CD4-positive, alpha-beta T cell (primary cell): ENCODE measurements around the gene MCTP2. TPM values are rescaled to one million over a fixed set of nuclear protein-coding genes. Genes with fewer than 3 reads are reported as not detected.
A peak's percentile ranks its signal among the peaks of the same experiment; 100 is the strongest.

Experiments
- ATAC-seq: fragments of 200-7000 bp; cut with Tn5 transposase; one replicate; pipeline ENCODE4 v1.10.0; 2022; ENCODE audit warnings: mild to moderate bottlenecking; ENCODE audit not compliant: poor library complexity
- CTCF ChIA-PET: fragments of 350-600 bp; sonication (Branson Sonifier 250); formaldehyde crosslinking; loops from one replicate; lab custom pipeline; 2021; ENCODE audit warnings: antibody characterized with exemption, inconsistent platforms; lab: Charles Lee
- POLR2A ChIA-PET: fragments of 350-600 bp; sonication (Branson Sonifier 250); formaldehyde crosslinking; loops from one replicate; lab custom pipeline; 2021; ENCODE audit warnings: antibody characterized with exemption, inconsistent platforms; lab: Charles Lee
- DNase-seq, 14 experiments: peaks; one replicate each; pipeline ENCODE4 v3.0.0-alpha.2; 2013 to 2020; ENCODE audit warnings: mixed read lengths in 2 of 14
- H3K27ac ChIP-seq, 2 donors: one replicate each; pipeline versions ENCODE4 v1.5.1 to v1.7.0; 2013; ENCODE audit warnings: low read length in 2 of 2, low read depth in 1 of 2, mild to moderate bottlenecking in 1 of 2
- H3K27me3 ChIP-seq, 2 experiments: 1 replicate in 1 of 2; 2 replicates in 1 of 2; pipeline versions ENCODE4 v1.6.1 to v1.7.0; 2013; ENCODE audit warnings: low read length in 2 of 2, control low read depth in 1 of 2, mild to moderate bottlenecking in 1 of 2, moderate library complexity in 1 of 2; ENCODE audit not compliant: insufficient read depth in 2 of 2, control insufficient read depth in 1 of 2
- H3K36me3 ChIP-seq: one replicate; pipeline ENCODE4 v1.6.1; 2013; ENCODE audit warnings: low read length, control low read depth; ENCODE audit not compliant: insufficient read depth
- H3K4me1 ChIP-seq: one replicate; pipeline ENCODE4 v1.6.1; 2013; ENCODE audit warnings: low read length, control low read depth; ENCODE audit not compliant: insufficient read depth
- H3K4me3 ChIP-seq: one replicate; pipeline ENCODE4 v1.5.1; 2013; ENCODE audit warnings: mild to moderate bottlenecking, low read length, moderate library complexity
- H3K9me3 ChIP-seq, 2 experiments: 1 replicate in 1 of 2; 2 replicates in 1 of 2; pipeline versions ENCODE4 v1.6.1 to v1.7.0; 2013; ENCODE audit warnings: low read length in 2 of 2, mild to moderate bottlenecking in 2 of 2, control low read depth in 1 of 2, moderate library complexity in 1 of 2; ENCODE audit not compliant: control insufficient read depth in 1 of 2, insufficient read depth in 1 of 2
- H3K27ac Mint-ChIP-seq: one replicate; pipeline ENCODE4 v1.8.0; 2020; ENCODE audit warnings: mixed read lengths
- H3K27me3 Mint-ChIP-seq: one replicate; pipeline ENCODE4 v1.8.0; 2021; ENCODE audit warnings: mixed read lengths
- H3K36me3 Mint-ChIP-seq: one replicate; pipeline ENCODE4 v1.8.0; 2021; ENCODE audit warnings: low read depth, mixed read lengths
- H3K4me1 Mint-ChIP-seq: one replicate; pipeline ENCODE4 v1.8.0; 2021; ENCODE audit warnings: low read depth, mixed read lengths
- H3K4me3 Mint-ChIP-seq: one replicate; pipeline ENCODE4 v1.8.0; 2020; ENCODE audit warnings: mild to moderate bottlenecking, mixed read lengths
- H3K9me3 Mint-ChIP-seq: one replicate; pipeline ENCODE4 v1.8.0; 2020; ENCODE audit warnings: mixed read lengths
- intact Hi-C, 2 experiments: fragments of 100-400 bp; cut with DNase I in 1 of 2; cut with micrococcal nuclease in 1 of 2; formaldehyde crosslinking; loops; one replicate each; pipeline versions ENCODE4 v1.15.1 to v1.9.0; 2023 to 2025; cut with DNase I, micrococcal nuclease
- total RNA-seq, 174 experiments: library from RNA in 2 of 174; stranded (reverse) in 2 of 174; gene quantifications; one replicate each; pipeline ENCODE4 v1.2.3 and lab custom pipeline; 2021 to 2026
- TF ChIP-seq, protein P1 (sequence below): fragments of 200-600 bp; IDR thresholded peaks from one replicate; pipeline ENCODE4 v1.8.0; 2022; ENCODE audit warnings: antibody characterized with exemption, mild to moderate bottlenecking

MCTP2 gene
- total RNA-seq, 2 experiments from 2014 or later, result 8.0 to 10.8 TPM

DNA sequence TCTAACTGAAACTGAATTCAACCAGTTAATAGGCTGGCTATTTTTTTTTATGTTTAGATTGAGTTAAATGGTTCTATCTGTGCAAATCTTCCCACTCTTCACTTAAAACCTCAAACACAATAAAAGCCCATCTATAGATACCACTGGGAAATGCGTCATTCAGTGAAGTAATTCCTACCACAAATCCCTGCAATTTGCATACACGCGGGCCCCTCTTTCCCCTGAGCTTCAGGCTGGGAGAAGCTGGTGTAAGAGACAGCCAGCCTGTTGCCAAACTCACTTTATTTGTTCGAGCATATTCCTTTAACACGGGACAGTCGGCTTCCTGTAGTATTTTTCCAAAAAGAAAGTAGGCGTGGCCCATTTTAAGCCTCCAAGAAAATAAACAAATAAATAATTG lies 26.0 kb upstream of the MCTP2 start:
- Mint-ChIP-seq H3K36me3 (no peaks in the 10 kb centered on the region), H3K4me1 (peaks cover 16% of the 10 kb centered on the region), H3K27ac (no peak overlapping the region), H3K4me3 (no peak overlapping the region), H3K27me3 (peaks cover 42% of the 10 kb centered on the region), H3K9me3 (no peaks in the 10 kb centered on the region)
- DNase-seq (peak in 1 of 14 experiments; percentile 19), ATAC-seq (no peak)
- ChIA-PET POLR2A (no interaction called here), CTCF (no interaction called here)
- H3K36me3 ChIP-seq, result no peaks in the 10 kb centered on the region
- peaks cover 0 to 3% of the 10 kb centered on the region in 2 experiments for H3K27me3 ChIP-seq
- H3K4me1 ChIP-seq, result peaks cover 4% of the 10 kb centered on the region
- H3K9me3 ChIP-seq, result no peaks in the 10 kb centered on the region
- H3K4me3 ChIP-seq, result no peak overlapping the region
- TF ChIP-seq, protein P1, sequence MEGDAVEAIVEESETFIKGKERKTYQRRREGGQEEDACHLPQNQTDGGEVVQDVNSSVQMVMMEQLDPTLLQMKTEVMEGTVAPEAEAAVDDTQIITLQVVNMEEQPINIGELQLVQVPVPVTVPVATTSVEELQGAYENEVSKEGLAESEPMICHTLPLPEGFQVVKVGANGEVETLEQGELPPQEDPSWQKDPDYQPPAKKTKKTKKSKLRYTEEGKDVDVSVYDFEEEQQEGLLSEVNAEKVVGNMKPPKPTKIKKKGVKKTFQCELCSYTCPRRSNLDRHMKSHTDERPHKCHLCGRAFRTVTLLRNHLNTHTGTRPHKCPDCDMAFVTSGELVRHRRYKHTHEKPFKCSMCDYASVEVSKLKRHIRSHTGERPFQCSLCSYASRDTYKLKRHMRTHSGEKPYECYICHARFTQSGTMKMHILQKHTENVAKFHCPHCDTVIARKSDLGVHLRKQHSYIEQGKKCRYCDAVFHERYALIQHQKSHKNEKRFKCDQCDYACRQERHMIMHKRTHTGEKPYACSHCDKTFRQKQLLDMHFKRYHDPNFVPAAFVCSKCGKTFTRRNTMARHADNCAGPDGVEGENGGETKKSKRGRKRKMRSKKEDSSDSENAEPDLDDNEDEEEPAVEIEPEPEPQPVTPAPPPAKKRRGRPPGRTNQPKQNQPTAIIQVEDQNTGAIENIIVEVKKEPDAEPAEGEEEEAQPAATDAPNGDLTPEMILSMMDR, result no peak
- H3K27ac ChIP-seq, result no peak overlapping the region
- intact Hi-C loops, result no loop called here

DNA sequence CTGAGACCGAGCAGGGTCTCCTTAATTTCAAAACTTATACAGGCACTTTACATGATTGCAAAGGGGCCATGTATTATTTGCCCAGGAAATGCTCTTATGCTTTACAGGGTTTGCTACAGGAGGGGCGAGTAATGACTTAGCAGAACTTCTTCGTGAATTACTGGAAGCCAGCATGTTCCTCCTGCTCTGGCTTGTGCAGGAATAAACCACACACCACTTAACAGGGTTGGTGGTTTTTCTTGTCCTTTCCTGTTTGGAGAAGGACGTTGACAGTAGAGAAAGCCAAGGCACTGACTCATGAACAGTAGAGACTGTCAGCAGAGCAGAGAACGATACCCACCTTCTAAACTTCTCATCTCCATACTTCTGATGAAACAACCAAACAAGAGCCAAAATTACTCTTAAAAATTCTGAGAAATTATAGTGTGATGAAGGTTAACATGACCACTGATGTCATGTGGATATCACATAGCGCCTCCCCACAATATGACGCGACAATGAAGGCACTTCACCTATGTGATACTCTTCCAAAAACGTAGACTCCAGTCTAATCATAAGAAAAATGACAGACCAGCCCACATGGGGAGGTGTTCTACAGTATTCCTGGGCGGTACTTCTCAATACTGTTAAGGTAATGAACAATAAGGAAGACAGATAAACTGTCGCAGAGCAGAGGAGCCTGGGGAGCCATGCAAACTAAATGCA lies 24.7 kb upstream of the MCTP2 start:
- POLR2A ChIA-PET, result no interaction called here
- Histone ChIP-seq H3K9me3 (no peaks in the 10 kb centered on the region), H3K27me3 (peaks cover 1 to 3% of the 10 kb centered on the region in 2 experiments), H3K27ac (no peak overlapping the region), H3K4me3 (no peak overlapping the region), H3K4me1 (peaks cover 4% of the 10 kb centered on the region), H3K36me3 (no peaks in the 10 kb centered on the region)
- TF ChIP-seq, protein P1, result no peak
- Mint-ChIP-seq H3K36me3 (no peaks in the 10 kb centered on the region), H3K27ac (no peak overlapping the region), H3K4me1 (peaks cover 16% of the 10 kb centered on the region), H3K4me3 (peak overlapping the region; percentile 44), H3K27me3 (peaks cover 54% of the 10 kb centered on the region), H3K9me3 (no peaks in the 10 kb centered on the region)
- DNase-seq (peak in 2 of 14 experiments; percentile 29 to 45), ATAC-seq (peak; percentile 32)
- CTCF ChIA-PET, result no interaction called here
- intact Hi-C loops, result no loop called here

DNA sequence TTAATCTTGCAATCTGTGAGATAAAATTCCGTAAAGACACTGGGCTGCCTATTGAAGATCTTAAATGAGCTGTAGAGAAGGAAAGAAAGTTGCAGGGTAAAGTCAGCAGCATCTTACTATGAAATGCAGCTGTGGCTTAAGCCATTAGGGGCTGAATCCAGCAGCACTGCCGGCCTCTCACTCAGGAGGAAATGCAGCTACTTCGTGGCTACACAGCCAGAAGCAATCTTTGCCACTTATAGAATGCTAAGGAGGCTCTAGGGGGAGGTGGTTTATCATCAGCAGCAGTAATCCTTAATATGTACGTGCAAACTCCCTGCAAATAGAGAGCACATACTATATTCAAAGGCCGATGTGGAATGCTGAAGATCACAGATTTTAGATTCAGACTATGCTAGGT lies 19.1 kb upstream of the MCTP2 start:
- no peaks in the 10 kb centered on the region for H3K4me1 ChIP-seq
- DNase-seq (no peak), ATAC-seq (no peak)
- H3K27me3 Mint-ChIP-seq, result peaks cover 45% of the 10 kb centered on the region
- intact Hi-C loops, result no loop called here
- ChIA-PET CTCF (no interaction called here), POLR2A (no interaction called here)
- no peak overlapping the region for H3K27ac Mint-ChIP-seq
- no peak overlapping the region for H3K4me3 ChIP-seq
- H3K4me1 Mint-ChIP-seq, result no peaks in the 10 kb centered on the region
- no peaks in the 10 kb centered on the region for H3K9me3 ChIP-seq
- H3K36me3 ChIP-seq, result no peaks in the 10 kb centered on the region
- H3K27ac ChIP-seq, result no peak overlapping the region
- H3K9me3 Mint-ChIP-seq, result no peaks in the 10 kb centered on the region
- TF ChIP-seq, protein P1, result no peak
- H3K4me3 Mint-ChIP-seq, result no peak overlapping the region
- peaks cover 4% of the 10 kb centered on the region in 2 experiments for H3K27me3 ChIP-seq
- no peaks in the 10 kb centered on the region for H3K36me3 Mint-ChIP-seq
